Suprapubic skin (tissue), 4 donors: Measurements from ENCODE around the gene YPEL5. TPM values are rescaled to one million over a fixed set of nuclear protein-coding genes. Genes with fewer than 3 reads are reported as not detected.
"Not testable (repeated sequence)": the region's sequence is repeated elsewhere in the genome, so short reads cannot be mapped to it uniquely, and the experiment has no call there.

Experiments used
- DNase-seq, 2 donors: peaks; one replicate each; pipeline ENCODE4 v3.0.0-alpha.2; 2019; ENCODE audit warnings: low spot score in 2 of 2
- H3K27ac ChIP-seq: fragments of 200-600 bp; sonication (generic); one replicate; pipeline ENCODE4 v1.5.1; 2019
- H3K27me3 ChIP-seq: fragments of 200-600 bp; sonication (generic); one replicate; pipeline ENCODE4 v1.5.1; 2019
- H3K36me3 ChIP-seq: fragments of 200-600 bp; sonication (generic); one replicate; pipeline ENCODE4 v1.5.1; 2019
- H3K4me1 ChIP-seq: fragments of 200-600 bp; sonication (generic); one replicate; pipeline ENCODE4 v1.5.1; 2019
- H3K4me3 ChIP-seq: fragments of 200-600 bp; sonication (generic); one replicate; pipeline ENCODE4 v1.5.1; 2019; ENCODE audit warnings: mild to moderate bottlenecking
- H3K9me3 ChIP-seq: fragments of 200-600 bp; sonication (generic); one replicate; pipeline ENCODE4 v1.5.1; 2019
- EP300 ChIP-seq: sonication (generic); formaldehyde crosslinking; IDR thresholded peaks from one replicate; pipeline ENCODE4 v1.6.1; 2017; ENCODE audit warnings: antibody characterized with exemption
- POLR2A ChIP-seq, 2 donors: fragments of 450-650 bp; IDR thresholded peaks; one replicate each; pipeline ENCODE4 v1.6.1; 2017; ENCODE audit warnings: antibody characterized with exemption in 2 of 2, mild to moderate bottlenecking in 2 of 2, moderate library complexity in 2 of 2
- POLR2AphosphoS5 ChIP-seq, 3 donors: sonication (generic); formaldehyde crosslinking; IDR thresholded peaks; one replicate each; pipeline ENCODE4 v1.6.1; 2017; ENCODE audit warnings: antibody characterized with exemption in 3 of 3
- whole genome bisulfite sequencing: methylation state at CpG from one replicate; pipeline ENCODE4 v1.1.5; 2018; 5-methylcytosine and 5-hydroxymethylcytosine counted together
- total RNA-seq, 4 donors: library from RNA; depleted of rRNA; stranded (reverse); fragments of >200 nt; gene quantifications; one replicate each; pipeline ENCODE4 v1.1.0, GENCODE V29; 2016
- TF ChIP-seq, protein P1 (sequence below), 2 donors: fragments of 200-600 bp in 1 of 2; fragments of 450-650 bp in 1 of 2; sonication (generic) in 1 of 2; IDR thresholded peaks; one replicate each; pipeline ENCODE4 v1.5.1; 2016 to 2019; ENCODE audit warnings: antibody characterized with exemption in 2 of 2, mild to moderate bottlenecking in 1 of 2, moderate library complexity in 1 of 2

YPEL5 gene
- total RNA-seq: 100 to 1,000 TPM; 102 to 129 (median 109) TPM

DNA sequence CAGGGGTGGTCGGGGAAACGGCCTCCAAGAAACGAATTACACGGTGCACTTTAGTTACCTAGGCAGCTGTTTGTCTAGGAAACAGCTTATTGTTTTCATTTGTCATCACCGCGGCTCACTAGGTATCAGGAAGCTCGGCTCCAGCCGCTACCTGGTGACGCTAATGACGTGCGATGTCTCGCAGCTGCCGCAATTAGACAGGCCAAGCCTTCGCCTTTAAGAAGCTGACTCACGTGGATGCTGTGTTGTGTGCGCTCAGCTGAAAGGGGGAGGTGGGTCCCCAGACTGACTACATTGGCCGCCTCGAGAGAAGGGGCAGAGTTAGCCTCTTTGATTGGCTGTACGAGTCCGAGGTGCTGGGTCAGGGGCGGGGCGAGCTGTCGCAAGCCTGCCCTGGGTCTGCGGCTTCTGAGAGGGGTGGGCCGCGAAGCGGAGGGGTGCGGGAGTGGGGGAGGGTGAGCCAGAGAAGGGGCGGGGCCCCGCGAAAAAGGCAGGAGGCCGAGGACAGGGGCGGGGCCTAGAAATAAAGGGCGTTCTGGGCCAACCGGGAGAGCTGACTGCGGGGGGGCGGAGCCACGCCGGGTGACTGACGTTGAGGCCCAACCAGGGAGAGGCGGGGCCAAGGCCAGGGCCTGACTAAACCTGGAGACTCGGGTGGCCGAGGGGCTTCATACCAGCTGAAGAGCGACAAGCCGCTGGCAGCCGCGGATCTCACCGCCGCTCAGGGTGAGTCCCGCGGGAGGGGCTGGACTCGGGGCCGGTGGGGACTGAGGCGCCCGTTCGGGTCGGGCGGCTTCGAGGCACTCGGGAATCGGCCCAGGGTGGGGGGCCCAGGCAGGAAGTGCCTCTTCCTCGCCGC is at the start of gene YPEL5:
Gene YPEL5, plus strand, starts transcription at position 671 of the 859 bp plus-strand sequence. CDS start 9,645 bp downstream, outside the sequence.
- no peaks in the 10 kb centered on the region for H3K36me3 ChIP-seq
- TF ChIP-seq, protein P1, sequence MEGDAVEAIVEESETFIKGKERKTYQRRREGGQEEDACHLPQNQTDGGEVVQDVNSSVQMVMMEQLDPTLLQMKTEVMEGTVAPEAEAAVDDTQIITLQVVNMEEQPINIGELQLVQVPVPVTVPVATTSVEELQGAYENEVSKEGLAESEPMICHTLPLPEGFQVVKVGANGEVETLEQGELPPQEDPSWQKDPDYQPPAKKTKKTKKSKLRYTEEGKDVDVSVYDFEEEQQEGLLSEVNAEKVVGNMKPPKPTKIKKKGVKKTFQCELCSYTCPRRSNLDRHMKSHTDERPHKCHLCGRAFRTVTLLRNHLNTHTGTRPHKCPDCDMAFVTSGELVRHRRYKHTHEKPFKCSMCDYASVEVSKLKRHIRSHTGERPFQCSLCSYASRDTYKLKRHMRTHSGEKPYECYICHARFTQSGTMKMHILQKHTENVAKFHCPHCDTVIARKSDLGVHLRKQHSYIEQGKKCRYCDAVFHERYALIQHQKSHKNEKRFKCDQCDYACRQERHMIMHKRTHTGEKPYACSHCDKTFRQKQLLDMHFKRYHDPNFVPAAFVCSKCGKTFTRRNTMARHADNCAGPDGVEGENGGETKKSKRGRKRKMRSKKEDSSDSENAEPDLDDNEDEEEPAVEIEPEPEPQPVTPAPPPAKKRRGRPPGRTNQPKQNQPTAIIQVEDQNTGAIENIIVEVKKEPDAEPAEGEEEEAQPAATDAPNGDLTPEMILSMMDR (IDR thresholded peaks at IDR 0.05): no peak
- TF ChIP-seq POLR2A (IDR thresholded peaks at IDR 0.05) (peak; percentile 83 to 94), POLR2AphosphoS5 (IDR thresholded peaks at IDR 0.05) (peak; percentile 63 to 66 (median 63)), EP300 (no peak)
- peaks cover 44% of the 10 kb centered on the region for H3K4me1 ChIP-seq
- peak within 1 kb of the TSS; percentile 76 for H3K4me3 ChIP-seq
- H3K27me3 ChIP-seq: no peaks in the 10 kb centered on the region
- peak; percentile 99 for DNase-seq
- peak within 1 kb of the TSS; percentile 98 for H3K27ac ChIP-seq
- 1% methylated on average over 24 of the region's 63 CpGs for WGBS
- H3K9me3 ChIP-seq: no peaks in the 10 kb centered on the region

DNA sequence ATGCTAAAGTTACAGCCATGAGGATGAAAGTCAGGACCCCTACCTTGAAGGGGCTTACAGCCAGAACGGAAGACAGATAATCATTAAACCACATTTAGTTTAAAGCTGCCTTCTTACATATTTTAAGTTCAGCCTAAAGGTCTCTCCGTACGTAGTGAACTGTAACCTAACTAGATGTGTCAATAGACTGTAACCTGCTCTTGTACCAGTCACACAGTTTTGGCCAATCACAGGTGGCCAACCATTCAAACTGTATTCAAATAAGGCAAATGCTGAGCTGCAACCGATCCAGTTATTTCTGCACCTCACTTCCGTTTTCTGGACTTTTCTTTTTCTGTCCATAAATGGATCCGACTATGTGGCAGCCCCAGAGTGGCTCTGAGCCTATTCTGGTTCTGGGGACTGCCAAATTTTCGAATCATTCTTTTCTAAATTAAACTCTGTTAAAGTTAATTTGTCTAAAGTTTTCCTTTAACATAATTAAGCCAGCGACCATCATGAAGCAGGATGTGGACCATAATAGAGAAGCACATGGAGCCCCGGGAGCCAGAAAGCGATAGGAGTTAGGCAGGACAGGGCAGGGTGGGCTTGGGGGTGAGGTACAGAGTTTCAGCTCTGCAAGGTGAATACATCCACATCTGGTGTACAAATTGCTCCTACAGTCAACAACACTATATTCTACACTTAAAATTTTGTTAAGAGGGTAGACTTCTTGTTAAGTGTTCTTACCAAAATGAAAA is 48.4 kb upstream of the YPEL5 start:
- H3K27ac ChIP-seq: no peak overlapping the region
- no peaks in the 10 kb centered on the region for H3K4me1 ChIP-seq
- no peak for DNase-seq
- no peaks in the 10 kb centered on the region for H3K9me3 ChIP-seq
- H3K27me3 ChIP-seq: peaks cover 20% of the 10 kb centered on the region
- H3K4me3 ChIP-seq: no peak overlapping the region
- TF ChIP-seq, protein P1 (IDR thresholded peaks at IDR 0.05): no peak
- TF ChIP-seq POLR2A (IDR thresholded peaks at IDR 0.05): no peak
- TF ChIP-seq EP300: no peak
- TF ChIP-seq POLR2AphosphoS5 (IDR thresholded peaks at IDR 0.05): no peak
- WGBS: 79% methylated on average over 10 of the region's 10 CpGs
- H3K36me3 ChIP-seq: no peaks in the 10 kb centered on the region

DNA sequence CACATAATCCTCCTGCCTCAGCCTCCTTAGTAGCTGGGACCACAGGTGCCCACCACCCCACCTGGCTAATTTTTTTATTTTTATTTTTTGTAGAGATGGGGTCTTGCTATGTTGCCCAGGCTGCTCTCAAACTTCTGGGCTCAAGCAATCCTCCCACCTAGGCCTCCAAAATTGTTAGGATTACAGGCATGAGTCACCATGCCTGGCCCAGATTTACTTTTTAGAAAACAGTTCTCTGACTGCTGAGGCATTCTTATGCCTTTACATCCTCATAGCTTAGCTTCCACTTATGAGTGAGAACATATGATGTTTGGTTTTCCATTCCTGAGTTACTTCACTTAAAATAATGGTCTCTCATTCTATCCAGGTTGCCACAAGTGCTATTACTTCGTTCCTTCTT is 47.4 kb upstream of the YPEL5 start:
- peaks cover 20% of the 10 kb centered on the region for H3K27me3 ChIP-seq
- H3K4me3 ChIP-seq, H3K4me1 ChIP-seq, H3K36me3 ChIP-seq, H3K27ac ChIP-seq, H3K9me3 ChIP-seq, DNase-seq: not testable (repeated sequence)
- 74% methylated on average over 1 of the region's 1 CpG for WGBS

DNA sequence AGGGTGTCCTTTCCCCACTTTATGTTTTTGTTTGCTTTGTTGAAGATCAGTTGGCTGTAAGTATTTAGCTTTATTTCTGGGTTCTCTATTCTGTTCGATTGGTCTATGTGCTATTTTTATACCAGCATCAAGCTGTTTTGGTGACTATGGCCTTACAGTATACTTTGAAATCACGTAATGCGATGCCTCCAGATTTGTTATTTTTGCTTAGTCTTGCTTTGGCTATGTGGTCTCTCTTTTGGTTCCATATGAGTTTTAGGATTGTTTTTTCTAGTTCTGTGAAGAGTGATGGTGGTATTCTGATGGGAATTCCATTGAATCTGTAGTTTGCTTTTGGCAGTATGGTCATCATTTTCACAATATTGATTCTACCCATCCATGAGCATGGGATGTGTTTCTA is 46.1 kb upstream of the YPEL5 start:
- WGBS: 86% methylated on average over 3 of the region's 3 CpGs
- not testable (repeated sequence) for H3K27ac ChIP-seq, DNase-seq, H3K9me3 ChIP-seq, H3K4me3 ChIP-seq, H3K4me1 ChIP-seq, H3K36me3 ChIP-seq
- peaks cover 16% of the 10 kb centered on the region for H3K27me3 ChIP-seq

DNA sequence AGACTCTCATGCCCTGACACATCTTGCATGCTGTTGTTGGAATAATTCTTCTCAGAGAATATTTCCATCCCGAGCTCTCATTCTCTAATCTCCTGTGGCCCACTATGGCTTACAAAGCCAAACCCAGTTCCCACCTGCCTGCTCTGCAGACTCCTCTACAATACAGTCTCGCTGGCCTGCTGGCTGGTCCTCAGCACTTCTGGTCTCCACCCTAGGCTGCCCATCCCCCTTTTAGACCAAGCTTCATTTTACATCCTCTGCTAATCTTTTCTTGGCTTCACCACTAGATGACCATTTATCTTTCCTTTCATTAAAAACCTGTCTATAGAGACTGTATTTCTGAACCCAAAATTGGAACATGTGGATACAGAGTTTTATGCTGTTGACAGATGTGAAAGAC is 42.5 kb upstream of the YPEL5 start:
- WGBS: 73% methylated on average over 2 of the region's 2 CpGs
- no peak overlapping the region for H3K27ac ChIP-seq
- DNase-seq: no peak
- H3K4me1 ChIP-seq: no peaks in the 10 kb centered on the region
- no peak overlapping the region for H3K4me3 ChIP-seq
- H3K36me3 ChIP-seq: no peaks in the 10 kb centered on the region
- TF ChIP-seq EP300 (no peak), POLR2A (IDR thresholded peaks at IDR 0.05) (no peak), POLR2AphosphoS5 (IDR thresholded peaks at IDR 0.05) (no peak)
- TF ChIP-seq, protein P1 (IDR thresholded peaks at IDR 0.05): no peak
- H3K9me3 ChIP-seq: no peaks in the 10 kb centered on the region
- peaks cover 5% of the 10 kb centered on the region for H3K27me3 ChIP-seq

DNA sequence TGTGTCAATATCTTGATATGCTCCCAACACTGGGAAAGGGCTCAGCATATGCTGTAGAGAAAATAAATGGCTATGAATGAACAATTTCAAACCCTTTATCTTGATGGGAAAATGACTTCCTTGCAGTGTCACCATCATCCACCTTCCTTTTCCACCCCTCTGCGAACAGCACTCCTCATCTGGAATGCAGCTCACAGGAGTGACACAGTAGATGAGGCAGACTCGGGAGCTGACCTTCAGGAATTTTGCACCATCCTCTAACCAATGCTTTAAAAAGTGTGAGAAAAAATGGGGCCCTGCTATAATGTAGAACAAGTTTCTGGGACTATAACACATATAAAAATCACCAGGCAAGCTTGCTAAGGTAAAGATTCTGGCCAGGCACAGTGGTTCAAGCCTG is 41.3 kb upstream of the YPEL5 start:
- no peak for DNase-seq
- H3K27me3 ChIP-seq: peaks cover 5% of the 10 kb centered on the region
- 89% methylated on average over 2 of the region's 2 CpGs for WGBS
- no peaks in the 10 kb centered on the region for H3K36me3 ChIP-seq
- H3K4me3 ChIP-seq: no peak overlapping the region
- H3K4me1 ChIP-seq: no peaks in the 10 kb centered on the region
- no peaks in the 10 kb centered on the region for H3K9me3 ChIP-seq
- no peak overlapping the region for H3K27ac ChIP-seq
- no peak for TF ChIP-seq POLR2A (IDR thresholded peaks at IDR 0.05)
- TF ChIP-seq EP300: no peak
- TF ChIP-seq, protein P1 (IDR thresholded peaks at IDR 0.05): no peak
- TF ChIP-seq POLR2AphosphoS5 (IDR thresholded peaks at IDR 0.05): no peak
